ENCODE measurements around the gene NKIRAS2.

Gene NKIRAS2

GRCh38 chr17:42058063-42058462 lies 38.2 kb downstream of the NKIRAS2 start:
- DNase-seq: no peak

DNA sequence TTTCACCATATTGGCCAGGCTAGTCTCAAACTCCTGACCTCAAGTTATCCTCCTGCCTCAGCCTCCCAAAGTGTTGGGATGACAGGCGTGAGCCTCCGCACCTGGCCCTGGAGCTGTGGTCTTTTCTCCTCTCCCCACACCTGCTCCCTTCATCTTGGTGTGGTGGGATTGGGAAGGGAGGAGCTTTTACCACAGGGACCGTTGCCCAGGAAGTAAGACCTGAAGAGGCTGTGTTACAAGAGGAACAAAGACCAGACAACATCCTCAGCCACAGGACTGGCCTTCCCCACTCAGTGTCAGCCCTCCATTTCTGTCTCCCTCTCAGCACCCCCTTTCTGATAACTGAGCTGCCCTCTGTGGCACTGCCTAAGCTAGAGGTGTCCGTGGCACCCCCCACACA lies 39.9 kb downstream of the NKIRAS2 start:
- DNase-seq: no peak

GRCh38 chr17:42060231-42060630 lies 40.3 kb downstream of the NKIRAS2 start:
- no peak for DNase-seq

DNA sequence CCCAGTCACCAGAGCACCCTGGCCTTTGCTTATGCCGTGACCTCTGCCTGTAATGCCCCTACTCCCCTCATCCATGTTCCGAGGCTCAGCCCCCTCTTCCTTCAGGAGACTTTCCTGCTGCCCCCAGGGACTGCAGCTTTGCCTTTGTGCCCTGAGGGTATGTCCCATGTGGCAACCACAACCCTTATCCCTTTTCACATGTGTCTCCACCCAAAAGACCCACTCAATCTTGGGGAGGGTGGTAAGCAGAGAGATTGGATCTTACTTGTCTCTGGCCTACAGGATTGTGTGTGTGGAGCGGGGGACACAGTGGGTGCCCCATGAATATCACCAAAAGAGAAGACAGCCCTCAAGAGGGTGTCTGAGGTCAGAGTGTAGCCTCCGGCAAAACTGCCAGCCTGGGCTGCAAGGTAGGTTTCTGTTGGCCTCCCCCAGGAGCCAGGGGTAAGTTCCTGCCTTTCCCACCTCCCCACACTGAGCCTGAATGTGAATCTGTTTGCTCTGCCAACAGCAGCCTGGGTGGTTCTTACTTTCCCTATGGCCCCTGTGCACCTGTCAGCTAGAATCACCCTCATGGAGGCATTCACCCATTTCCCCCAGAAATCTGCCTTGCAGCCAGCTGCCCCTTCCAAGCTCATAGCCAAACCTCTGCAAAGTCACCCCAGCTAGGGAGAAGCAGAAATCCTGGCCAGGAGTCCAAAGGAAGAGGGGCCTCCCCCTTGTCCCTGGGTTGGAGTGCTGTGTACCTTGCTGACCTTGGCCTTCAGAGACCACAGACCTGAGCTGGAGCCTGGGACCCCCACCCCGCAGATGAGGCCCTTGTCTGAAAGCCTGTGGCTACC lies 42.0 kb downstream of the NKIRAS2 start:
- no peak for DNase-seq

DNA sequence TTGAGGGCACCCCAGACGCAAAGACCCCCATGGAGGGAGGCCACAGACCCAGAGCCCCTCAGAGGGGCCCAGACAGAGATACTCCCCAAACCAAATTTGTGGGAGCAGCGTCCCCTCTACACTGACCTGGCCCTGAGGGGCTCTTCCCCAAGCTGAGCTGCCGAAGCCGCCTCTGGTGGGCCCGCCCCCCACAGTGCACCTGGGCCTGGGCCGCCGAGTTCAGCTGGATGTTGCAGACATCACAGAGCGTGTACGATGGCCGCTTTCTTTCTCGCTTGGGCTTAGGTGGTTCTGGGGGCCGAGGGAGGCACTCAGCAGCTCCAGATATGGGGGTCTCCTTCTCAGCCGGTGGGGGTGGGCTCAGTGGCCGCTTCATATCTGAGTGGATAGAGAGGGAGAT lies 42.8 kb downstream of the NKIRAS2 start:
- DNase-seq: no peak

GRCh38 chr17:42065201-42065600 lies 45.3 kb downstream of the NKIRAS2 start:
- no peak for DNase-seq

DNA sequence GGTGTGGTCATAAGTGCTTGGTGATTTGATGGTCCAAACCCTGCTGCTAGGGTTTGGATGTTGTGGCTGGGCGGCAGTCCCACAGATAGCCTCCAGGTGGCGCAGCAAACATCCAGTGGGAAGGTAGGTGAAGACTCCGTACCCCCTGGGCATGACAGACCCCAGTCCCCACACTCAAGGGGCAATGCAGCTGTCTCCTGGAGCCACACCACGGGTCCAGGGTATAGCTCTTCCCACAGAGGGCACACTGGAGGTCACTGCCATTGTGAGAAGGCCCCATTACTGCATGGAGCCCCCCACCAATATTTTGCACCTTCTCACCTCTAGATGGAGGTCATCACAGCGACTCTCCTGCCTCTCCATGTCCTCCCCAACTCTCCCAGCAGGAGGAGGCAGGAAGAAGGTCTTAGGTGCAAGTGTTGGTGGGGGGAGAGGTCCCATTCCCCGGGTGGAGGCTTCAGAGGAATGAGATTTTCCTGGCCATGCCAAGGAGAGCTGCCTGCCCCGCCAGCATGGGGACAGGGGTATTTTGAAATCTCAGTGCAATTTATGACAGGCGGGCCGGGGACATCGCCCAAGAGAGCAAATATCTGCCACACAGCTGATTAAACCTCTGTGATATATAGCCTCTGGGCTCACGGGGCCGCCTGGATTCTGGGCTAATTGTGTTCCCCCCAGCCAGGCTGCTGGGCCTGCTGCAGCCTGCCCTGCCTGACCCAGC lies 47.6 kb downstream of the NKIRAS2 start:
- DNase-seq: peak; percentile 84 to 87

GRCh38 chr17:42068979-42069378 lies 49.1 kb downstream of the NKIRAS2 start:
- no peak for DNase-seq

DNA sequence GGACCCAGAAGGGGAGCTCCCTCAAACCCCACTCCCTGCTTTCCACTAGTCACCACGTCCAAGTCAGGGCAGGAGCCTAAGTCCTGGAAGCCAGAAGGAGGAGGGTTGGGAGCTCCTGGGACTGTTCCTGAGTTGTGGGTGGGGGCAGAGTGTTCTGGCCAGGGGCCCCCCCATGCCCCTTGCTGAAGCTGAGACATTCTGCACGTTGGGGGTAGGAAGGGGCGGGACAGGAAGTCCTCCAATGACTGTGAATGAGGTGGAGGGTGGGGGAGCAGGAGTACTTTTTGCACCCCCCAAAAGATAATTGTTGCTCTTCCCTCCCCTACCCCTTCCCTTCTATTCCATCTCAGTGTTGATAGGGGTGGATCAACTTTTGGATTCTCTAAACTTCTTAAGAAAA lies 51.9 kb downstream of the NKIRAS2 start:
- no peak for DNase-seq

- DNase-seq: no peak
These were observed 52.7 kb downstream of the NKIRAS2 start for GRCh38 chr17:42072323-42073187.
